AG20443 (cell line): ENCODE results near the gene TIMD4.

Experiments
- DNase-seq: peaks from one replicate; pipeline ENCODE4 v3.0.0; 2012; ENCODE audit warnings: low spot score, mixed read lengths

The TIMD4 gene

DNA sequence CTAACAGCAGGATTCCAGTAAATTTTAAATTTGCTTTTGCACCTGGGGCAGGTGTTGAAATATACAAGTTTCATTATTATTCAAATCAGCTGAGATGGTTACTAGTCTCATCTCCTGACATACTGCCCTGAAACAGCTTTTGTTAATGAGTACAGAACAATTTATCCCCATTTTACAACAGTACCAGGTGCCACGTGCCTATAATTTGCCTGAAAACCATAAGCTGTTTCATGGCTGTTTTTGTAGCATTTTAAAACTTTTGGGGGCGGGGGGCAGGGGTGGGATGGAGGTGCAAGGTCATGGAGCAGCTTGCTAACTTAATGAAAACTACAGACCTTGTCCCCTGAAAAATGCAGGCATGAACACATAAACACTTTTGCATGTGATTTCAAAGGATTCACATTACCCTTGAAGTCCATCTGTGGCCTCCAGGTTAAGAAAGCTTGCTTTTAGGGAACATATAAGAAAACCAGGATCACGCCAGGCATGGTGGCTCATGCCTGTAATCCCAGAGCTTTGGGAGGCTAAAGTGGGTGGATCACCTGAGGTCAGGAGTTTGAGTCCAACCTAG lies 42.1 kb downstream of the TIMD4 start:
- no peak for DNase-seq

DNA sequence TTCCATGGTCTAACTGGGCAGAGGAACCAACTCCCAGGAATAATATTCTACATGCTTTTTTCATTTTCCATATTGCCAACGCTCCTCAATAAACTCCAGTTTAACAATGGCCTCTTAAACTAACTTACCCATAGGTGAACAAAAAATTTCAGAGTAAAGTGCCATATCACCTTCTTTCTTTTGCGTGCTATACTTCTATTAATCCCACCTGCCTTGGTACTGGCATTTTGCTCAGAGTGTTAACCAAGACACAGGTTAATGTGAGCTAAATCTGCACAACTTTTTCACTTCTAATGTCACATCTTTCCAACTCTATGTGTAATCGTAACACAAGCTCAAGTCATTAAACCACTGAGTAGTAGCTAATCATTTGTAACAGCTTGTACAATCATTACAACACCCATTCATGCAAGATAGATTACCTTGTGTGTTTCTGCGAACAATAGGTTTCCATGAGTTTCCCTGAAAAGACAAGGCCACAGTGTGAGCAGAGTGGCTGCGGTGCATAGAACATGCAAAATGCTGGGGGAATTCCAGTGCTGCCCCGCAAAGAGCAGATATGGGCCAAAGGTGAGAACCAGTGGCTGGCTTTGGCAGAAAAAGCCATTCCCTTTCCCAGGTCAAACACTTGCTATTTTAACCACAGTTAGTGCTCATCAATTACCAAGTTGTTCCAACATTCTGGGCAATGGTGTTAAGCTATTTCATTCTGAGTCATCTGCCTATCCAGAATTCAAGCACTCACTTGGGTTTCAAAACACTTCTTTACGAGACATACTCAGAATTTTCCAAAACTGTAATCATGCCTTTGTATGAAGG lies 42.8 kb downstream of the TIMD4 start:
- peak; percentile 12 for DNase-seq

DNA sequence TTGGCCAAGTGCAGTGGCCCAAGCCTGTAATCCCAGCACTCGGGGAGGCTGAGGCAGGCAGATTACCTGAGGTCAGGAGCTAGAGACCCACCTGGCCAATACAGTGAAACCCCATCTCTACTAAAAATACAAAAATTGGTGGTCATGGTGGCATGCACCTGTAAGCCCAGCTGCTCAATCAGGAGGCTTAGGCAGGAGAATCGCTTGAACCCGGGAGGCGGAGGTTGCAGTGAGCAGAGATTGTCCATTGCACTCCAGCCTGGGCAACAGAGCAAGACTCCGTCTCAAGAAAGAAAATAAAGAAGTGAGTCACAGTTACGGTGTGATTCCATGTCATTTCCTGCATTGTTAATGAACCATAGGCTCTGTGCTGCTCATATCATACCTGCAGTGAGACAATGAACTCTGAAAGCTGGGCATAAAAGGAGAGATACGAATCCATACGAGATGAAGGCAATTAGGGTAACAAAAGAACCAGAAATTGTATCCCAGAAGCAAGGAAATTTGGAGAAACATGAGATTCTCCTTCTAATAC lies 44.6 kb downstream of the TIMD4 start:
- DNase-seq = no peak

DNA sequence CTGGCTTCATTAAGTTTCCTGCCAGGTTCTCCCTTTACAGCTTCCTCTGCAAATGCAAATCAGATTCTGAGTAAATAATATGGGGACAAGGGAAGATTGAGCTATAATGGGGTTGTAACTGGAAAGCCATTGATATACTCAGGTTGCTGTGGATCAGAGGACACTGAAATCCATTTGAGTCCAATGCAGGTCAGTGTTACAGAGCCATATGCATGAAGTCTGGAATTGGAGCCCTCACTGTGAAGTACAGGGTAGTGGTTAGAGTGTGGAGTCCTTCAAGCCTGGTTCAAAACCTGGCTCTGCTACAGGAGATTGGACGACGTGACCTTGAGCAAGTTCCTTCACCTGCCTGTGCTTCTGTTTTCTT lies 48.7 kb downstream of the TIMD4 start:
- no peak for DNase-seq

DNA sequence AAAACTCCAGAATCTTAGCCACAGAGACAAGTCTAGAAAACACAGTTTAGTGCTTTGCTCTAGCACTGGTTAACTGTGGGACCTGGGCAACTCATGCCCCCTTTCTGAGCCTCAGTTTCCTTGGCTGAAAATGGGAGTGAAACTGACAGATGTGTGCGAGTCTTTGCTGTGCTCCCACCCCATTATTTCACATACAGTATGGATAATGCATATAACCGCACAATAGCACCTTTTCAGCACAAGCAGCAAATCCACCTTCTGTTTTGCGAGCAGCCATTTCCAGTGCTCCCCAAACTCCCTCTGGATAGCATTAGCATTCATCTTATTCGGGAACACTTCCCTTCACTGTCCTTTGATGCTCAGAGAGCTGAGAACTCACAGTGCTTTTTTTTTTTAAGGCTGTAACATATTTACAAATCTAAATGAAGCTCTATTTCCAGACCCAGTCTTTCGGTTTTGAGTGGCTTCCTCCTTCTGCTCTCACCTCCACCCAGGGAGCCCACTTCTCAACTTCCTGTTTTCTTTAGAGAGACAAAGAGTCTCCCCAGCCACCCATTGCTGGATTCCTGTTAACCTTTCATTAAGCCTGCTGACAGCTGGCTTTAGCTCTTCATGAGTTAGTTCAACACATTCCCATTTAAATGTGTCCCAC lies 49.2 kb downstream of the TIMD4 start:
- DNase-seq = no peak

DNA sequence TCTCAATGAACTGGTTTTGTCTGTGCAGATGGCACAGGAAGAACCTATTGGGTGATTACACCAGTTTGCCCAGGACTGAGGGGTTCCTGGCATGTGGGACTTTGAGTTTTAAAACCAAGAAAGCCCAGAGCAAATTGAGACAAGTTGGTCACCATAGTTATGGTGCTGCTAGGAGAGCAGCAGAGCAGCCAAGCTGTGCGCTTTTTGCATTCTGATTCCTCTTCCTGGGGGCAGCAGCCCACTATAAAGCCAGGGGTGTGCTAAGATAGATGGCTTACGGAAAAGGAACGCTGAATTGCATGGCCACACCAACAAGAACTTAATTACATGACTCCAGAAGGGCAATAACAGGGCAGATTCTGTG lies 49.7 kb downstream of the TIMD4 start:
- DNase-seq = no peak

DNA sequence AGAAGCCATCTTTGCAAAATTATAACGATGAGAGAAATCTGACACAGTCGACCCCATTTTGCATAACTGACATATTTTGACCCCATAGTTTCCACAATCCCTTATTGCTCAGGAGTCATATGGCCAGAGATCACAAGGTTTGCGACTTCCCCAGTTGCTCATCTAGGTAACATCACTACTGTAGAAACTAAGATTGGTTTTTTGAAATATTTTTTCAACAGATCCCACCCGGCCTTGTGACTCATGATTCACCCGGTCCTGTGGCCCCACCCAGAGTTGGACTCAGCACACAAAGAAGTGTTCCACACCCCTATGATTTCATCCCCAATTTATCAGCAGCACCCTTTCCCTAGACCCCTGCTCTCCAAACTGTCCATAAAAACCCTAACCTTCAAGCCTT lies 50.2 kb downstream of the TIMD4 start:
- DNase-seq = no peak

DNA sequence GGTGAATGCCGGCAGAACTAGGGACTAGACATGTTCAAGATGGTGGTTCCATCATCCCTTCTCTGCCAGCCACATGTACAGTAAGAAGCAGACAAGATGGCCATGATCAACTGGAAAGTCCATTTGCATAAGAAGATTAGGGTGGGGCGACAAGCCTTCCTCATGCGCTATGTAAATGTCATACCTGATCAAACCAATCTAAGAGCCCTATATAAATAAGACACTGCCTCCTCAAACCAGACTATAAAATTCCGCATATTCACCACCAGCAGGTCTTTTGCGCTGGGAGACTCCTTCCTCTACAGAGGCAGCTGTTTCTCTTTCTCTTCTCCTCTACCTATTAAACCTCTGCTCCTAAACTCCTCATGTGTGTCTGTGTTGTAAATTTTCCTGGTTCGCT lies 53.8 kb downstream of the TIMD4 start:
- DNase-seq = no peak

DNA sequence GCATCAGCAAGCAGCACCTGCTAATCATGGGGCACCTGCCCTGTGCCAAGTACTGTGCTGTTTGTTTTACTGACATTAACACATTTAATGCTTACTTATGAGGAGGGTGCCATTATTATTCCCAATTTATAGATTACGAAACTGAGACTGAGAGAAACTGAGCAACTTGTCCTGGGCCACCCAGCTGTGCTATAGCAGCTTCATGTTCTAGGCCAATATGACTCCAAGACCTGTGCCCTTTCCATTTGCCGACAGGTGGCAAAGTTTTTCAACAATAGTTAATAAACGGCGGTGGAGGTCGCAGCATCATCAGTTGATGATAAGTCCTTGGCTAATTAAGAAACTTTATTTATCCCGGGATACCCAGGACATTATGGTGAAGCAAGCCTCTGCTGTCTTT lies 55.4 kb downstream of the TIMD4 start:
- DNase-seq = no peak

DNA sequence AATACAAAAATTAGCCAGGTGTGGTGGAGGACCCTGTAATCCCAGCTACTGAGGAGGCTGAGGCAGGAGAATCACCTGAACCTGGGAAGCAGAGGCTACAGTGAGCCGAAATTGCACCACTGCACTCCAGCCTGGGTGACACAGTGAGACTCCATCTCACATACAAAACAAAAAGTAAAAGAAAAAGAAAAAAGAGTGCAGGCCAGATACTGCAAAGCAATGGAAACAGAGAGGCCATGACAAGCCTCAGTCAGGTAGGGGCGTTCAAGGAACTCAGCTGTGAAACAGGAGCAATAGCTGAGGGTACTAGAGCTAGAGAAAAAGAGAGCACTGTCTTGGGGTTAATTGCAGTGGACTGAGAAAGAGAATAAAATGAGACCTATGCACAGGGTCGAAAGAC lies 56.2 kb downstream of the TIMD4 start:
- no peak for DNase-seq

DNA sequence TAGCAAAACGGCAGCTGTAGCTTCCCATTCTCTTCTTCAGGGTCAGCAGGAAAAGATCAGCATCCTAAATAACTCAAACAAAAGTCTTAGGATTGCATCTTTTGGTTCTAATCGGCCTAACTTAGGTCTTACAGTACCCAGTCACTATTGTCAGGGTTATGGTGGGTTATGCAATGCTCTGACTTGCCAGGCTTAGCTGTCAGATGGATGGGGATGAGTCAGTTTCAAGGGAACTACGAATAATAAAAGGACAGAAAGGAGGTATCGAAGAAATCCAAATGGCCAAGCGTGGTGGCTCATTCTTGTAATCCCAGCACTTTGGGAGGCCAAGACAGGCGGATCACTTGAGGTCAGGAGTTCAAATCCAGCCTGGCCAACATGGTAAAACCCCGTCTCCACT lies 66.5 kb downstream of the TIMD4 start:
- DNase-seq = peak; percentile 13

DNA sequence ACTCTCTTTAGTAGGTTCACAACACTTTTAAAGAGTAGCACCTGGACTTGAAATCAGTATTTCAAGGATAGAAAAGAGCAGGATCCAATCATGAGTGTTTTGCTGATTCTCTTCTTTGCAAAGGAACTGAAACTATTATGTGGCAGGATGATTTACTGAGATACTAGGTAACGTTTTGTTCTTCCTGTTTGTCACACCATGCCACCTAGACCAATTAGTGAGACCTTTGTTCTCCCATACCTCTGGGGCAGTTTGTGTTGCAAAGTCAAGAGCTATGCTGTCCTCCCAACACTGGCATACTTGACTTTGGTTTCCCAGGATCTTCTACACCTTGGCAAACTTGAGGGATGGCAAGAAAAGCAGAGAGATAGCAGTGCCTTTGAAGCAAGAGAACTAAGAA lies 69.5 kb downstream of the TIMD4 start:
- DNase-seq = no peak

DNA sequence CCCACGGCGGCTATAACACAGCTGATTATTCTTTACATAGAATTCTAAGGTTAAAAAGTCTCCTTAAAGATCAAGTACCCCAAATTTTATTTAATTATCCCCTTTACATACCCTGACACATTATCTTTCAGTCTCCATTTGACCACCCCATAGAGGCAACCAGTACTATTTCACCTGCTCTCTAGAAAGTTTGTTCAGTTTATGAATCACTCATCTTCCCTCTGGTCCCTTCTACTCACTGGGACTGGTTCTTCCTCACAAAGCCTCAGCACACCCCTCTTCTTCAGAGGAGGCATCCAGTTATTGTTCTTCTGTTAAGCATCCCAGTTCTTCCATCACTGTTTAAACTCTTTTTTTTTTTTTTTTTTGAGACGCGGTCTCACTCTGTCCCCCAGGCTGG lies 70.2 kb downstream of the TIMD4 start:
- DNase-seq = no peak

DNA sequence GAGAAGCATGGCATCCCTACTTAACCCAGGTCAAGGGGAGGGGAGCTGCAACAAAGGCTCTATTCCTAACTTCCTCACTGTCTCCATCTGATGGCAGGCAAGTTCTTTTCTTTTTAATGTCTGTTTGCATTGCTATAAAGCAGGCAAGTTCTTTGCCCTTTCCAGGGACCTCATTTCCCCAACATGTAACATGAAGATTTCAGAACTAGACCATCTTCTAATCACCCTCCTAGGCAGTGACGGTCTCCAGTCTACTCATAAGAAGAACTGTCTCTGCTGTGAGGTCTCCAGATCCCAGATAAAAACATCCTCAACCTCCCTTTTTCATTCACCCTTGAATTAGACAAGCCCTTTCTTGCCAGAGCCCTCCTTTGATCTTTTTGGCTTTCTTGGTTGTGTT lies 70.8 kb downstream of the TIMD4 start:
- DNase-seq = no peak

DNA sequence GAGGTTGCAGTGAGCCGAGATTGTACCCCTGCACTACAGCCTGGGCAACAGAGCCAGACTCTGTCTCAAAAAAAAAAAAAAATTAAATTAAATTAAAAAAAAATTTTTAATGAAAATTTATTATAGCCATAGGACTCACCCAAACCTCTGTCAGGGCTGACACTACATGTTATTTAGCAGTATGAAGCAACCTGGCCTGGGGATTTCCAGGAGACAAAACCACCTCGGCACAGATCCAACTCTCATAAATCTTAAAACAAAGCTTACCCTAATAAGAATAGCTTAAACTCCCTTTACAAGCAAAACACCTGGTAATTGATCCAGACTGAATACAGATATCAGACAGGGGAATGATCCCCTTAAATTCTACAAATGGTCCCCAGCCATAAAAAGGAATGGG lies 74.5 kb downstream of the TIMD4 start:
- DNase-seq = no peak

DNA sequence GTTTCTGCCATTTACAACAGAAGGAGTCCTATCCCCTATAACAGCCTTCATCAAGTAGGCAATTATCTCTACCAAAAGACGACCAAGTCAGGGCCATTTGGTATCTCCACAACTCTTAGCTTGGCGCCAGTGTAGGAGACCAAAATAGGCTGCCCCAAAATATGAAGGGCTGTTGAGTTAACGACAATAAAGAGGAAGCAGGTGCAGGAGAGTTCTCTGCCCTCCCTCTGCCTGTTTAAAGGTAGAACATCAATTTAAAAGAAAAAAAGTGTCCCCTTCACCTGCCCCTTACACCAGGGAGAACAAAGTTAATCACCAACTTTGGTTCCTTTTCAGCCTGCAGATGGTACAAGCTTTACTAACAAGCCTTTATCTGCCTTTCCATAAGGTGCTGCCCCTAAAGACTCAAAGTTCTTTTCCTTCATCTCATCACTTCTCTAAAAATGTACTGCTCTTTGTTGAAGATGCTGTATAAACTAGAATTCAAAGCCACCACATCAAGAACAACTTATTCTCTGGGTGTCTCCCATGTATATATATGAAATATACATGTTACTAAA lies 79.6 kb downstream of the TIMD4 start:
- DNase-seq = no peak

DNA sequence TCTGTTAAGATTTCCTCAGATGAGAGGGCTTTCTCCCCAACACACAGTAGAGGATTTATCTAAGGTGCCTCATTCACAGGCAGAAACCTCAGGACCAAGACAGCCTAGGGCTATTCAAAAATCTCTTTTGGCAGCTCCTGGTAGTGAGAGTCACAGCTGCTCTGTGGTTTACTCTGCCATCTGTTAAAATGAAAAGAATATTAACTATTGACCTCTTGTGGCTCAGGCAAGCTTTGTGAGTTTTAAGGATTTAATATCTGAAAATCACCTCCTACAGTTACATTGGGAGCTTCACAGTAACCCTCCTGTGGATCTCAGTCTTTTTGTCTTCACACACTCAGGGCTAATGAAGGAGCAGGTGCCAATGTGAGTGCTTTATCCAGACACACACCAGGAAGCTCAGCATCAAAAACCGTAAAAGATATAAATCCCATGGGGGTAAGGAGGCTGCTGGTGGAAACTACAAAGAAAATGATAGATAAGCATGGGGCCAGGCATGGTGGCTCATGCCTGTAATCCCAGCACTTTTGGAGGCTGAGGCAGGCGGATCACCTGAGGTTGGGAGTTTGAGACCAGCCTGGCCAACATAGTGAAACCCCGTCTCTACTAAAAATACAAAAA lies 83.3 kb downstream of the TIMD4 start:
- DNase-seq = no peak

DNA sequence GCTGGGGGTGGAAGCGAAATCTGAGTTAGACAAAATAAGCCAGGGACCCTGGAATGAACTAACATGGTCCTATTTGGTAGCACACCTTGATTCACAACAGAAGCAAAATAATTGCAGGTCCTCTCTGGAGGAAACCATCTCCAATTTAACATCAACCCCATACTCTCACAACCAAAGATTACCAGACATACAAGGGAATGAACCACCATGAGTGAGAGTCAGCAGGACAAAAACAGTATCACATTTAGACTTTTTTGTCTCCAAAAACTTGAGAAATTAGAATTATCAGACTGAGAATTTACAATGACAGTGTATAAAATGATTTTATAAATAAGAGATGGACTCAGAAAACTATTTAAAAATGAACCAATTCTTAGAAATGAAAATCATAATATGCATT lies 91.8 kb downstream of the TIMD4 start:
- DNase-seq = no peak

DNA sequence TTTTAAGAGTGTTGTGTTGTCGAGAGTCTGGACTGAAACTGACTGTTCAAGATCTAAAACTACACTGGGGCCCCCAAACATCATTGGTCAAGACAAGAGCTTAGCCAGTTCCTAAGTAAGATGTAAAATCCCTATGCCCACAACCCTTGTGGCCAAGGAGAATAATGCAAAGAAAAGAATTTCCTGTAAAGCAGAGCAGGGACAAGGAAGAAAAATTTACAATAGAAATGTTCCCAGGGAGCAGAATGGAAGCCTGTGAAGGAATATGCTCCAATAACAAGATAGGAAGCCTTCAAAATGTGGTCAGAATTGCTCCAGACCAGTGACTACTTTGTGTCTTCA lies 92.6 kb downstream of the TIMD4 start:
- DNase-seq = no peak
